Fibroblast of lung (primary cell): ENCODE measurements around the gene SLC44A5. TPM values are rescaled to one million over a fixed set of nuclear protein-coding genes. Genes with fewer than 3 reads are reported as not detected.

Experiments
- DNase-seq, 2 donors: peaks; one replicate each; pipeline versions ENCODE4 v3.0.0 to v3.0.0-alpha.2; 2010; ENCODE audit warnings: low read depth in 2 of 2
- H2AFZ ChIP-seq: 2 replicates; pipeline ENCODE4 v1.5.1; 2012; ENCODE audit warnings: low read length, control low read depth, inconsistent platforms
- H3K27ac ChIP-seq: 2 replicates; pipeline ENCODE4 v1.5.1; 2011; ENCODE audit warnings: low read length, control low read depth; ENCODE audit not compliant: insufficient read depth
- H3K27me3 ChIP-seq: 2 replicates; pipeline ENCODE4 v1.5.1; 2011; ENCODE audit warnings: mild to moderate bottlenecking, low read length; ENCODE audit not compliant: control insufficient read depth, insufficient read depth
- H3K36me3 ChIP-seq: 2 replicates; pipeline ENCODE4 v1.5.1; 2011; ENCODE audit warnings: low read length; ENCODE audit not compliant: control insufficient read depth, insufficient read depth
- H3K4me1 ChIP-seq: 2 replicates; pipeline ENCODE4 v1.5.1; 2011; ENCODE audit warnings: low read length; ENCODE audit not compliant: control insufficient read depth, insufficient read depth; ENCODE audit errors: extremely low read depth
- H3K4me2 ChIP-seq: 2 replicates; pipeline ENCODE4 v1.5.1; 2011; ENCODE audit warnings: low read length, control low read depth; ENCODE audit not compliant: insufficient read depth; ENCODE audit errors: extremely low read depth
- H3K4me3 ChIP-seq, 4 experiments: fragments of 200-600 bp in 1 of 4; sonication (generic) in 1 of 4; replicated peaks in 1 of 4; 2 replicates each; pipeline ENCODE4 v1.5.1; 2011 to 2016; ENCODE audit warnings: low read length in 4 of 4, low read depth in 3 of 4, mild to moderate bottlenecking in 3 of 4, control low read depth in 2 of 4, inconsistent platforms in 1 of 4, mixed read lengths in 1 of 4; ENCODE audit not compliant: insufficient read depth in 1 of 4; ENCODE audit errors: control extremely low read depth in 1 of 4
- H3K79me2 ChIP-seq: 2 replicates; pipeline ENCODE4 v1.5.1; 2012; ENCODE audit warnings: mild to moderate bottlenecking, low read length, inconsistent platforms; ENCODE audit not compliant: control insufficient read depth, insufficient read depth
- H3K9ac ChIP-seq: 2 replicates; pipeline ENCODE4 v1.5.1; 2011; ENCODE audit warnings: mild to moderate bottlenecking, low read length, control low read depth; ENCODE audit not compliant: insufficient read depth
- H3K9me3 ChIP-seq: 2 replicates; pipeline ENCODE4 v1.5.1; 2012; ENCODE audit warnings: low read depth, low read length; ENCODE audit not compliant: control insufficient read depth, insufficient read depth
- H4K20me1 ChIP-seq: 2 replicates; pipeline ENCODE4 v1.5.1; 2011; ENCODE audit warnings: low read length; ENCODE audit not compliant: control insufficient read depth, insufficient read depth; ENCODE audit errors: extremely low read depth
- CTCF ChIP-seq, 2 donors: IDR thresholded peaks in 1 of 2; conservative IDR thresholded peaks in 1 of 2; 1 replicate in 1 of 2; 2 replicates in 1 of 2; pipeline ENCODE4 v1.5.1; 2011 to 2012; ENCODE audit warnings: low read length in 2 of 2, control low read depth in 1 of 2, inconsistent platforms in 1 of 2, low read depth in 1 of 2, mild to moderate bottlenecking in 1 of 2
- EZH2 ChIP-seq: IDR thresholded peaks from 2 replicates; pipeline ENCODE4 v1.5.1; 2012; ENCODE audit warnings: low read length, control low read depth, mild to moderate bottlenecking; ENCODE audit errors: missing control alignments
- polyA plus RNA-seq, 2 donors: library from polyadenylated mRNA; depleted of rRNA in 1 of 2; stranded (reverse) in 1 of 2; unstranded in 1 of 2; fragments of >200 nt; gene quantifications; 2 replicates each; pipeline ENCODE4 v1.2.1, GENCODE V29; 2011 to 2012; ENCODE audit warnings: missing spikeins in 1 of 2
- total RNA-seq: library from RNA; depleted of rRNA; stranded (reverse); fragments of >200 nt; gene quantifications from 2 replicates; pipeline ENCODE4 v1.2.1, GENCODE V29; 2014

Gene SLC44A5
- total and polyA plus RNA-seq, 2 donors (not counting 1 experiment from before 2014, with no cell fraction given), result under 0.01 to 0.03 TPM

DNA sequence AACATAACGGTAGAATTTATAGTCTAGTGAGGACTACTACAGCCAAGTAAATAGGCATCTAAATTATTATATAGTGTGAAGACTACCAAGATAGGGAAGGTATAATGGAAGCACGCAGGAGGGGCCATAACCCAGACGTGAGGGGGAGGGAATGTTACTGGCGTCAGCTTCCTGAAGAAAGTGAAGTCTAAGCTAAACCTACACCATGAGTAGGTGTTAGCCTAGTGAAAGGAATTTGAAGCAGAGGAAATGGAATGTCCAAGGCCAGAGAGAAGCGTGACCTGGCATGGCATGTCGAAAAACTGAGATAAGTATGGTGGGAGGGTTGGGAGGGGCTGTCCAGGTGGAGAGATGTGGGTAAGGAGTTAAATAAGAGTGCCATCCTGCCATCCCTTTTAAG is 140.5 kb downstream of the SLC44A5 start:
- Histone ChIP-seq H3K36me3 (no peaks in the 10 kb centered on the region), H3K27ac (no peak overlapping the region), H3K9me3 (no peaks in the 10 kb centered on the region), H4K20me1 (no peaks in the 10 kb centered on the region), H3K9ac (no peak overlapping the region), H2AFZ (no peak overlapping the region), H3K4me2 (no peak overlapping the region), H3K4me1 (no peaks in the 10 kb centered on the region), H3K4me3 (no peak overlapping the region), H3K27me3 (no peaks in the 10 kb centered on the region), H3K79me2 (no peaks in the 10 kb centered on the region)
- no peak for TF ChIP-seq EZH2
- TF ChIP-seq CTCF (conservative IDR thresholded peaks at IDR 0.05 in 1 of 2, IDR thresholded peaks at IDR 0.05 in 1 of 2; ENCODE audit: low read depth in 1 of 2, low read length in 2 of 2), result no peak
- DNase-seq, result no peak

GRCh38 chr1:75469586-75470173 is 141.2 kb downstream of the SLC44A5 start:
- no peak overlapping the region for H3K4me2 ChIP-seq
- H3K79me2 ChIP-seq, result no peaks in the 10 kb centered on the region
- no peak overlapping the region for H2AFZ ChIP-seq
- no peaks in the 10 kb centered on the region for H3K27me3 ChIP-seq
- TF ChIP-seq EZH2, result no peak
- TF ChIP-seq CTCF (conservative IDR thresholded peaks at IDR 0.05 in 1 of 2, IDR thresholded peaks at IDR 0.05 in 1 of 2; ENCODE audit: low read depth in 1 of 2, low read length in 2 of 2), result no peak
- H3K27ac ChIP-seq, result no peak overlapping the region
- H3K4me3 ChIP-seq, result no peak overlapping the region
- peak in 1 of 2 donors; percentile 9 for DNase-seq
- H4K20me1 ChIP-seq, result no peaks in the 10 kb centered on the region
- no peaks in the 10 kb centered on the region for H3K36me3 ChIP-seq
- no peaks in the 10 kb centered on the region for H3K9me3 ChIP-seq
- H3K4me1 ChIP-seq, result no peaks in the 10 kb centered on the region
- H3K9ac ChIP-seq, result no peak overlapping the region

DNA sequence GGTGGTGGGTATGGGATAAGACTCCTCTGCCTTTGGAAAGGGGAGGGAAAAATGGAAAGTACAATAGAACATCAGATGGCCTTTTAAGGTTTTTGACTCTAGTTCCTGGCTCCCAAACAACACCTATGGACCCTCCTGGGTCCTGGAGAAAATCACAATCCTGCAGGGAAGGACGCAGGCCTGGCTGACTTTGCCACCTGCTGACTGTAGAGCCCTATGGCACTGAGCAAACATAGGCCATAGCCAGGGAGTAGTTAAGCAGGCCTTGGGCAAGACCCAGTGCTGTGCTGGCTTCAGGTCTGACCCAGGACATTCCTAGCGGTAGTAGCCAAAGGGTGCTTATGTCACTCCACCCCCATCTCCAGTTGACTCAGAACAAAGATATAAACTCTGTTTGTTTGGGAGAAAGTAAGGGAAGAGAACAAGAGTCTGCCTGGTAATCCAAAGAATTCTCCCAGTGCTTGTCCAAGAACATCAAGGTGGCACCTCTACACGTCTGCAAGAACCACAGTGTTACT is 149.0 kb downstream of the SLC44A5 start:
- Histone ChIP-seq H3K79me2 (no peaks in the 10 kb centered on the region), H3K4me2 (no peak overlapping the region), H3K4me3 (no peak overlapping the region), H2AFZ (no peak overlapping the region), H4K20me1 (no peaks in the 10 kb centered on the region), H3K9ac (no peak overlapping the region), H3K27me3 (no peaks in the 10 kb centered on the region), H3K9me3 (no peaks in the 10 kb centered on the region), H3K4me1 (no peaks in the 10 kb centered on the region), H3K36me3 (no peaks in the 10 kb centered on the region), H3K27ac (no peak overlapping the region)
- TF ChIP-seq EZH2 (no peak), CTCF (conservative IDR thresholded peaks at IDR 0.05 in 1 of 2, IDR thresholded peaks at IDR 0.05 in 1 of 2; ENCODE audit: low read depth in 1 of 2, low read length in 2 of 2) (no peak)
- no peak for DNase-seq
